Activated CD8-positive, alpha-beta T cell treated with anti-CD3 and anti-CD28 coated beads for 36 hours (primary cell): ENCODE data around the gene OLA1. TPM values are rescaled to one million over a fixed set of nuclear protein-coding genes. Genes with fewer than 3 reads are reported as not detected.

Experiments used
- ATAC-seq: fragments of 200-7000 bp; cut with Tn5 transposase; one replicate; pipeline ENCODE4 v1.10.0; 2021; ENCODE audit warnings: mild to moderate bottlenecking, moderate library complexity
- CTCF ChIA-PET: fragments of 350-600 bp; sonication (Branson Sonifier 250); formaldehyde crosslinking; loops from one replicate; lab custom pipeline; 2021; ENCODE audit warnings: antibody characterized with exemption; lab: Charles Lee
- POLR2A ChIA-PET: fragments of 350-600 bp; sonication (Branson Sonifier 250); formaldehyde crosslinking; loops from one replicate; lab custom pipeline; 2021; ENCODE audit warnings: antibody characterized with exemption; lab: Charles Lee
- DNase-seq: peaks from one replicate; pipeline ENCODE4 v3.0.0-alpha.2; 2020
- H3K27ac Mint-ChIP-seq: one replicate; pipeline ENCODE4 v1.8.0; 2021; ENCODE audit warnings: mild to moderate bottlenecking, mixed read lengths
- H3K27me3 Mint-ChIP-seq: one replicate; pipeline ENCODE4 v1.8.0; 2021; ENCODE audit warnings: mixed read lengths
- H3K36me3 Mint-ChIP-seq: one replicate; pipeline ENCODE4 v1.8.0; 2021; ENCODE audit warnings: low read depth, mixed read lengths
- H3K4me1 Mint-ChIP-seq: one replicate; pipeline ENCODE4 v1.8.0; 2021; ENCODE audit warnings: low read depth, mixed read lengths
- H3K4me3 Mint-ChIP-seq: one replicate; pipeline ENCODE4 v1.8.0; 2021; ENCODE audit warnings: mild to moderate bottlenecking, moderate library complexity, mixed read lengths
- H3K9me3 Mint-ChIP-seq: one replicate; pipeline ENCODE4 v1.8.0; 2021; ENCODE audit warnings: mixed read lengths
- intact Hi-C: fragments of 100-400 bp; cut with micrococcal nuclease; formaldehyde crosslinking; loops from one replicate; pipeline ENCODE4 v1.10.0; 2022
- total RNA-seq, 2 experiments: library from RNA; stranded (reverse); gene quantifications; one replicate each; pipeline ENCODE4 v1.2.3, GENCODE V29; 2021
- TF ChIP-seq, protein P1 (sequence below): fragments of 200-600 bp; IDR thresholded peaks from one replicate; pipeline ENCODE4 v1.8.0; 2022; ENCODE audit warnings: antibody characterized with exemption, mild to moderate bottlenecking

OLA1 gene
- total RNA-seq, 2 experiments from 2014 or later, result 128 to 137 TPM

DNA sequence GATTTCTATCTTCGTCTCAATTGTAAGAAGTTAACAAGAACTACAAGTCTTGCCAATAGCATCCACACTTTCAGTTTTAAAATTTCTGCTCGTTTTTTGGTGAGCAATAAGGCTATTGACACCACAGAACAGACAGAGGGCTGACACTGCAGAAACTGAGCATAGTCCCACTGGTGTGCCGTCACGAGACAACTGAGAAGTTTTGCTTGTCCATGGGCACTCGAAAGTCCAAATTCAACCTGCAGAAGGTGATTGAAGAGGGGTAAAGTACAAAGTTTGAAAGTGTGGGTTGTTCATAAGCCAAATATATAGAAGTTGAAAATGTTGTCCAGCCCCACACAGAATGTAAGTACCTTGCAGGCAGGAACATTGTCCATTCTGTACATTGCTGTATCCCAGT, 219.4 kb downstream of the OLA1 start:
- DNase-seq (no peak), ATAC-seq (no peak)
- H3K9me3 Mint-ChIP-seq, result no peaks in the 10 kb centered on the region
- TF ChIP-seq, protein P1, sequence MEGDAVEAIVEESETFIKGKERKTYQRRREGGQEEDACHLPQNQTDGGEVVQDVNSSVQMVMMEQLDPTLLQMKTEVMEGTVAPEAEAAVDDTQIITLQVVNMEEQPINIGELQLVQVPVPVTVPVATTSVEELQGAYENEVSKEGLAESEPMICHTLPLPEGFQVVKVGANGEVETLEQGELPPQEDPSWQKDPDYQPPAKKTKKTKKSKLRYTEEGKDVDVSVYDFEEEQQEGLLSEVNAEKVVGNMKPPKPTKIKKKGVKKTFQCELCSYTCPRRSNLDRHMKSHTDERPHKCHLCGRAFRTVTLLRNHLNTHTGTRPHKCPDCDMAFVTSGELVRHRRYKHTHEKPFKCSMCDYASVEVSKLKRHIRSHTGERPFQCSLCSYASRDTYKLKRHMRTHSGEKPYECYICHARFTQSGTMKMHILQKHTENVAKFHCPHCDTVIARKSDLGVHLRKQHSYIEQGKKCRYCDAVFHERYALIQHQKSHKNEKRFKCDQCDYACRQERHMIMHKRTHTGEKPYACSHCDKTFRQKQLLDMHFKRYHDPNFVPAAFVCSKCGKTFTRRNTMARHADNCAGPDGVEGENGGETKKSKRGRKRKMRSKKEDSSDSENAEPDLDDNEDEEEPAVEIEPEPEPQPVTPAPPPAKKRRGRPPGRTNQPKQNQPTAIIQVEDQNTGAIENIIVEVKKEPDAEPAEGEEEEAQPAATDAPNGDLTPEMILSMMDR, result no peak
- ChIA-PET CTCF (no interaction called here), POLR2A (no interaction called here)
- H3K27me3 Mint-ChIP-seq, result no peaks in the 10 kb centered on the region
- no peak overlapping the region for H3K27ac Mint-ChIP-seq
- intact Hi-C loops, result no loop called here
- no peaks in the 10 kb centered on the region for H3K36me3 Mint-ChIP-seq
- H3K4me3 Mint-ChIP-seq, result no peak overlapping the region
- peaks cover 5% of the 10 kb centered on the region for H3K4me1 Mint-ChIP-seq

DNA sequence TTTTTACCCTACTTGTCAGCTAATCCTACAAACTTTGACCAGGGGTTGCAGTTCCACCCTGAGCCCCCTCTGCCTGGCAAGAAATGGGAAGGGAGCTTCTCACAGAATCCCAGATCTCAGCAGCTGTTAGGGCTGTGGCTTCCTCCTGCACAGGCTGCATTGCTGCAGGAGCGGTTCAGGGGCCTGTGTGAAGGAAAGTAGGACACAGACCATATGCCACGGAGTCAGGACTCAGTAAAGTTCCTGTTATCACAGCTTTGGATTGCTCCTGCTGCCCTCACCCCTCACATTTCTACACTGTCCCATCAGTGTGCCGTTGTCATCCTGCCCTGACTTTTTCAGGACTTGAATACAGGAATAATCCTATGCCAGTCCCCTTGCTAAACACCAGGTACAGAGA, 220.4 kb downstream of the OLA1 start:
- Mint-ChIP-seq H3K27me3 (no peaks in the 10 kb centered on the region), H3K4me1 (peaks cover 5% of the 10 kb centered on the region)
- no peak for ATAC-seq

GRCh38 chr2:174026122-174026845, 222.0 kb downstream of the OLA1 start:
- Mint-ChIP-seq H3K4me3 (no peak overlapping the region), H3K4me1 (peaks cover 5% of the 10 kb centered on the region), H3K9me3 (no peaks in the 10 kb centered on the region), H3K27me3 (no peaks in the 10 kb centered on the region), H3K36me3 (no peaks in the 10 kb centered on the region), H3K27ac (no peak overlapping the region)
- intact Hi-C loops, result no loop called here
- ATAC-seq, result no peak
- ChIA-PET CTCF (no interaction called here), POLR2A (no interaction called here)
- DNase-seq, result no peak
- TF ChIP-seq, protein P1, result no peak

More for the DNA sequence above, 220.4 kb downstream of the OLA1 start:
- TF ChIP-seq, protein P1, result no peak
- no peak overlapping the region for H3K27ac Mint-ChIP-seq
- H3K4me3 Mint-ChIP-seq, result no peak overlapping the region
- ChIA-PET CTCF (interaction anchor here (1.3 kb wide), 1 partner anchor 8 kb away, joined by 3 read pairs; no protein-coding TSS in a partner anchor), POLR2A (no interaction called here)
- H3K36me3 Mint-ChIP-seq, result no peaks in the 10 kb centered on the region
- no peak for DNase-seq
- intact Hi-C loops, result no loop called here
- H3K9me3 Mint-ChIP-seq, result no peaks in the 10 kb centered on the region

DNA sequence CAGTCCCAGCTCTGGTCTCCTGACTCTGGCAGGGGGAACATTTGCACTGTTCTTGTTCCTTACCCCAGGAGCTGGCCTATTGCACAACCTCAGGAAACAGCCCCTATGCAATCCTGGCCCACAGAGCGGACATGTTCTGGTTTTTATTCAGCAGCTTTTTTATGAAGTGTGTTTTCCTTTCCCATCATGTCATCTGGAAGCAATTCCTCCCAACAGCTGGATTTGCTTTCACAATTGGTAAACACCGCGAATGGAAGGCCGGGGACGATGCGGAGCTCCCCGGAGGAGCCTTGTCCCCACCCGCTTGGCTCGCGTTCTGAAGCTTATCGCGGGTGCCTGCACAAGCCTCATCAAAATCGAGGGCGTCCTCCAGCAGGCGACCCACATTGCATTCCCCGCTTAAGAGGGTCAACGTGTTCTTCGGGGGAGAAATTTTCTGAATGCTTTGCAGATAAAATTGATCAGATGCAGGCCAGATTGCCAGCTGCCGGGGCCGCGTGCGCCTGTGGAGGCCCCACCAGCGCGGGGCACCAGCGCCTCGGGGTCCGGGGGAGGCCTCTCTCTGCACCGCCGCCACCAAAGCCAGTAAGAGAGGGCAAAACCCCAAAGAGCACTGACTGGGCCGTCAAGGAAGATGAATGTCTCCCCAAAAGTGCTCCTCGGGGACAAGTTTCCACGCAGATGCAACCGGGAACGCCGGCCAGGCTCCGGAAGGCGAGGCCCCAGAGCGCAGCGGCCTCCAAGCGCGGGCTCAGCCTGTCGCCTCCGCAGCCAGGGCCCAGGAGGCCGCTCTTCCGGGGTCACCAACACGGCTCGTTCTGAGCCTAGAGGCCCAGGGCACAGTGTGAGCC, 222.8 kb downstream of the OLA1 start:
- intact Hi-C loops, result no loop called here
- no peaks in the 10 kb centered on the region for H3K9me3 Mint-ChIP-seq
- H3K4me3 Mint-ChIP-seq, result no peak overlapping the region
- no peaks in the 10 kb centered on the region for H3K27me3 Mint-ChIP-seq
- ChIA-PET POLR2A (no interaction called here), CTCF (no interaction called here)
- ATAC-seq, result no peak
- H3K4me1 Mint-ChIP-seq, result peaks cover 5% of the 10 kb centered on the region
- no peaks in the 10 kb centered on the region for H3K36me3 Mint-ChIP-seq
- DNase-seq, result no peak
- H3K27ac Mint-ChIP-seq, result no peak overlapping the region
- TF ChIP-seq, protein P1, result no peak
